Progenitor cell of endocrine pancreas (in vitro differentiated cells): ENCODE data around the gene EBNA1BP2. TPM values are rescaled to one million over a fixed set of nuclear protein-coding genes. Genes with fewer than 3 reads are reported as not detected.

Source experiments
- DNase-seq: peaks from one replicate; pipeline ENCODE4 v3.0.0; 2021; ENCODE audit warnings: low spot score; ENCODE audit not compliant: unreplicated experiment
- H3K27ac Mint-ChIP-seq: 2 replicates; pipeline ENCODE4 v1.8.0; 2021; ENCODE audit warnings: mild to moderate bottlenecking, moderate library complexity, mixed read lengths
- H3K27me3 Mint-ChIP-seq: 2 replicates; pipeline ENCODE4 v1.8.0; 2021; ENCODE audit warnings: mixed read lengths
- H3K36me3 Mint-ChIP-seq: 2 replicates; pipeline ENCODE4 v1.8.0; 2022; ENCODE audit warnings: mixed read lengths; ENCODE audit not compliant: insufficient read depth
- H3K4me1 Mint-ChIP-seq: 2 replicates; pipeline ENCODE4 v1.8.0; 2021; ENCODE audit warnings: low read depth, mixed read lengths
- H3K4me3 Mint-ChIP-seq: 2 replicates; pipeline ENCODE4 v1.8.0; 2021; ENCODE audit warnings: low read depth, mild to moderate bottlenecking, moderate library complexity, mixed read lengths
- H3K9me3 Mint-ChIP-seq: 2 replicates; pipeline ENCODE4 v1.8.0; 2021; ENCODE audit warnings: low read depth, mixed read lengths
- total RNA-seq: library from RNA; stranded (reverse); gene quantifications from 2 replicates; pipeline ENCODE4 v1.2.1, GENCODE V29; 2021
- TF ChIP-seq, protein P1 (sequence below): fragments of 200-600 bp; sonication (generic); IDR thresholded peaks from one replicate; pipeline ENCODE4 v1.5.0; 2021; ENCODE audit warnings: antibody characterized with exemption, mild to moderate bottlenecking; ENCODE audit not compliant: unreplicated experiment

The EBNA1BP2 gene
- total RNA-seq, 1 donor from 2014 or later, result 48.8 TPM

DNA sequence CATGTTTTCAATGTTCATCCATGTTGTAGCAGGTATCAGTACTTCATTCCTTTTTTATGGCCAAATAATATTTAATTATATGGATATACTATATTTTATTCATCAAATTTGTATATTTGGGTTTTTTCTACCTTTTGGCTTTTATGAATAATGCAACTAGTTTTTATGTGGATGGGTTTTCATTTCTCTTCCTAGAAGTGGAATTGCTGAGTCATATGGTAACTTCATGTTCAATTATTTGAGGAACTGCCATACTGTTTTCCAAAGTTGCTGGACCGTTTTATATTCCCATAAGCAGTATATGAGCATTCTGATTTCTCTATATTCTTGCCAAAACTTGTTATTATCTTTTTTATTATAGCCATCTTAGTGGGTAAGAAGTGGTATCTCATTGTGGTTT lies 16.0 kb upstream of the EBNA1BP2 start:
- H3K27ac Mint-ChIP-seq, result no peak overlapping the region
- no peak for DNase-seq
- no peaks in the 10 kb centered on the region for H3K27me3 Mint-ChIP-seq
- H3K36me3 Mint-ChIP-seq, result peaks cover 1% of the 10 kb centered on the region
- H3K9me3 Mint-ChIP-seq, result peaks cover 9% of the 10 kb centered on the region
- no peak overlapping the region for H3K4me3 Mint-ChIP-seq
- no peaks in the 10 kb centered on the region for H3K4me1 Mint-ChIP-seq
- TF ChIP-seq, protein P1, sequence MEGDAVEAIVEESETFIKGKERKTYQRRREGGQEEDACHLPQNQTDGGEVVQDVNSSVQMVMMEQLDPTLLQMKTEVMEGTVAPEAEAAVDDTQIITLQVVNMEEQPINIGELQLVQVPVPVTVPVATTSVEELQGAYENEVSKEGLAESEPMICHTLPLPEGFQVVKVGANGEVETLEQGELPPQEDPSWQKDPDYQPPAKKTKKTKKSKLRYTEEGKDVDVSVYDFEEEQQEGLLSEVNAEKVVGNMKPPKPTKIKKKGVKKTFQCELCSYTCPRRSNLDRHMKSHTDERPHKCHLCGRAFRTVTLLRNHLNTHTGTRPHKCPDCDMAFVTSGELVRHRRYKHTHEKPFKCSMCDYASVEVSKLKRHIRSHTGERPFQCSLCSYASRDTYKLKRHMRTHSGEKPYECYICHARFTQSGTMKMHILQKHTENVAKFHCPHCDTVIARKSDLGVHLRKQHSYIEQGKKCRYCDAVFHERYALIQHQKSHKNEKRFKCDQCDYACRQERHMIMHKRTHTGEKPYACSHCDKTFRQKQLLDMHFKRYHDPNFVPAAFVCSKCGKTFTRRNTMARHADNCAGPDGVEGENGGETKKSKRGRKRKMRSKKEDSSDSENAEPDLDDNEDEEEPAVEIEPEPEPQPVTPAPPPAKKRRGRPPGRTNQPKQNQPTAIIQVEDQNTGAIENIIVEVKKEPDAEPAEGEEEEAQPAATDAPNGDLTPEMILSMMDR, result no peak

GRCh38 chr1:43184995-43185394 lies 12.9 kb upstream of the EBNA1BP2 start:
- Mint-ChIP-seq H3K27ac (no peak overlapping the region), H3K9me3 (peaks cover 2% of the 10 kb centered on the region), H3K27me3 (no peaks in the 10 kb centered on the region), H3K36me3 (peaks cover under 1% of the 10 kb centered on the region), H3K4me1 (no peaks in the 10 kb centered on the region), H3K4me3 (no peak overlapping the region)
- no peak for DNase-seq
- TF ChIP-seq, protein P1, result no peak

- H3K27ac Mint-ChIP-seq, result no peak overlapping the region
- no peaks in the 10 kb centered on the region for H3K9me3 Mint-ChIP-seq
- H3K36me3 Mint-ChIP-seq, result no peaks in the 10 kb centered on the region
- no peak for DNase-seq
- TF ChIP-seq, protein P1, result no peak
- H3K27me3 Mint-ChIP-seq, result no peaks in the 10 kb centered on the region
- H3K4me1 Mint-ChIP-seq, result no peaks in the 10 kb centered on the region
- no peak overlapping the region for H3K4me3 Mint-ChIP-seq
These were observed 12.3 kb upstream of the EBNA1BP2 start for GRCh38 chr1:43184388-43184787.

DNA sequence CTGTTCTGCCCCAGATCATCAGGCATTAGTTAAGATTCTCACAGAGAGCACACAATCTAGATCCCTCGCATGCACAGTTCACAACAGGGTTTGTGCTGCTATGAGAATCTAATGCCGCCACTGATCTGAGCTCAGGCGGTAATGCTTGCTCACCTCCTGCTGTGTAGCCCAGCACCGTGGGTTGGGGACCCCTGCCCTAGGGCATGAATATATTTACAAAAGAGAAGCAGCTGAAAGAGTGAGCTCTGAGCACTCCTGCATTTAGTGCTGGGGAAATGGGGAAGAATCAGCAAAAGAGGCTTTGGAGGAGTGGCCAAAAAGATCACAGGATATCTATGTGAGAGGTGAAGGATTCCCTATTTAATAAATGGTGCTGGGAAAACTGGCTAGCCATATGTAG lies 5.6 kb upstream of the EBNA1BP2 start:
- Mint-ChIP-seq H3K4me1 (no peaks in the 10 kb centered on the region), H3K27ac (no peak overlapping the region), H3K9me3 (no peaks in the 10 kb centered on the region), H3K27me3 (peaks cover 21% of the 10 kb centered on the region), H3K36me3 (no peaks in the 10 kb centered on the region), H3K4me3 (no peak overlapping the region)
- TF ChIP-seq, protein P1, result no peak
- DNase-seq, result no peak

DNA sequence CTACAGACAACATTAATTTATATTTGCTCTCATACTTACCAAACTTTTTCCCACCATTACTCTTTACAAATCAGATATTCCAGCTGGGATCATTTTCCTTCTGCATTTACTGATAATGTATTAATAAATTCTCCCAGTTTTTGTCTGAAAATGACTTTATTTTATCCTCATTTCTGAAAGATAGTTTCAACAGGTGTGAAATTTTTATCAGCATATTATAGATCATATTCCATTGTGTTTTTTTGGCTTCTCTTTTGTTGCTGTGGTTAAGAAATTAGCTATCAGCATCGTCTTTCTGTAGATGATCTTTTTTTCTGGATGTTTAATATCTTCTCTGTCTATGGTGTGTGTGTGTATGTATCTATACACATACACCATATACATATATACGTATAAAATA lies 2.8 kb upstream of the EBNA1BP2 start:
- DNase-seq, result no peak
- no peak overlapping the region for H3K4me3 Mint-ChIP-seq
- TF ChIP-seq, protein P1, result no peak
- no peaks in the 10 kb centered on the region for H3K9me3 Mint-ChIP-seq
- H3K27ac Mint-ChIP-seq, result no peak overlapping the region
- peaks cover 11% of the 10 kb centered on the region for H3K4me1 Mint-ChIP-seq
- peaks cover 1% of the 10 kb centered on the region for H3K36me3 Mint-ChIP-seq
- H3K27me3 Mint-ChIP-seq, result peaks cover 21% of the 10 kb centered on the region
